HL-60/S4 treated with phorbol 12-myristate 13-acetate at 8.2 ng/mL for 4 days and 3 days (cell line): ENCODE data around the gene COA4.

Source experiments
- in situ Hi-C: fragments of 300-500 bp; cut with MboI; formaldehyde crosslinking; loops from 2 replicates; pipeline ENCODE4 v1.15.0; 2022; ENCODE audit warnings: low sequenced_read_pairs

The COA4 gene

GRCh38 chr11:73866586-73866996 is 10.1 kb downstream of the COA4 start:
- in situ Hi-C loops: no loop called here

DNA sequence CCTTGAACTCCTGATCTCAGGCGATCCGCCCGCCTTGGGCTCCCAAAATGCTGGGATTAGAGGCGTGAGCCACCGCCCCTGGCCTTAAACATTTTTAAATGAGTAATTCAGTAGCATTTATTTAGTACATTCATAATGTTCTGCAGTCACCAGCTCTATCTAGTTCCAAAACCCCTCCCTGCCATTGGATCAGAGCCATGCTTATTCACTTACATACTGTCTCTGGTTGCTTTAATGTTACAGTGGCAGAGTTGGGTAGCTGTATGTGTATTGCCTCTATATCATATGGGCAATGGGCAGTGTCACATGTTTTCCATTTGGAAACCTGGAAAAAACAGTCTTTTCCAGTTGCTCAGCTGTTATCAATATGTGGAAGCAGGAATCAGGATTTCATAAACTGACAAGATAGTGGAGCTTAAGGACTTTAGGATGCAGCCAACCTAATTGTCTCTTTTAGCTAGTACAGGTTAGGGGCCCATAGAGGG is 10.5 kb downstream of the COA4 start:
- in situ Hi-C loops: no loop called here

DNA sequence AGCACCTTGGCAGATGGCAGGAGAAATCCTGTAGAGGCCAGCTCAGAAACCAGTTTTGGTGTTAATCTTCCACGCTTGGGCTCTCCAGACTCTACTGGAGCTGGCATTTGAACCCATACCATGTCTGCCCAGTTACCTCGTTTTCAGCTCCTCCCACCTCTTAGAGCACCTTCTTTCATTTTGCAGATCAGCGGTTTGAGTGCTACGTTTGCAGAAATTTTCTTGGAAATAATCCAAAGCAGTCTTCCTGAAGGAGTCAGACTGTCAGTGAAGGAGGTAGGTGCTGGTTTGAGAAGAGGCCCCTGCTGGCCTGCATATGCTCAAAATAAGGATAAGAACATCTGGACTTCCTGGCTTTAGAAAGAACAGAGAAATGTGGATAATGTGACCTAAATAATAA is 13.7 kb downstream of the COA4 start:
- in situ Hi-C loops: no loop called here

DNA sequence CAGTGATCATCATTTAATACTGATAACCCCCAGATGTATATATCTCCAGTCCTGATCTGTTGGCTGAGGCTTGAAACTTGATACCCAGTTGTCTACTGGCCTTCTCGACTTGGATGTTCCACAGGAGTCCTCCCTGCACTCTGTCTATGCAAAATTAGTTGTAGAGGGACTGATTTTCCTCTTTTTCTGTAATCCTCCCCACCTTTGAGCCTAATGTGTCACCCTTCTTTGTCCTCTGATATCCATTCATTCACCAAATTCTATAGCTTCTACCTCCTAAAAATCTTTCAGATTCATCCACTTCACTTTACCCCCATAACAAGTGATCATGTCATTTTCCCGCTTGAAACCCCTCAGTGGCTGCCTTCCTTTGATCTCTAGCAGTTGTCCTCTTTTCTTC is 16.4 kb downstream of the COA4 start:
- in situ Hi-C loops: no loop called here

DNA sequence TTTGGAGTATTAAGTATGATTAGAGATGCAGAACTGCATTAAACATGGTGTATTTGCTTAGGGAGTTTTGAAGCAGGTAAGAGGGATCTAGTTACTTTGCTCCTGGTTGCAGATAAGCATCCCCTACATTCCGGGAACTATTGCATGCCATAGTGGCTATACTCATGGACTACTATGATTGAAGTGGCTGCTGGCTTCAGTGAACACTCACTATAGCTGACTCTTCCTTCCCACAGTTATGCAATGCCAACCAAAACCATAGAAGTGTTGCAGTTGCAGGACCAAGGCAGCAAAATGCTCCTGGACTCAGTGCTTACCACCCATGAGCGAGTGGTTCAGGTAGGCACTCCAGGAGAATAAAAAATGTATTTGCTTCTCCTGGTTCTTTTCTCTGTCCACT is 17.0 kb downstream of the COA4 start:
- in situ Hi-C loops: no loop called here

DNA sequence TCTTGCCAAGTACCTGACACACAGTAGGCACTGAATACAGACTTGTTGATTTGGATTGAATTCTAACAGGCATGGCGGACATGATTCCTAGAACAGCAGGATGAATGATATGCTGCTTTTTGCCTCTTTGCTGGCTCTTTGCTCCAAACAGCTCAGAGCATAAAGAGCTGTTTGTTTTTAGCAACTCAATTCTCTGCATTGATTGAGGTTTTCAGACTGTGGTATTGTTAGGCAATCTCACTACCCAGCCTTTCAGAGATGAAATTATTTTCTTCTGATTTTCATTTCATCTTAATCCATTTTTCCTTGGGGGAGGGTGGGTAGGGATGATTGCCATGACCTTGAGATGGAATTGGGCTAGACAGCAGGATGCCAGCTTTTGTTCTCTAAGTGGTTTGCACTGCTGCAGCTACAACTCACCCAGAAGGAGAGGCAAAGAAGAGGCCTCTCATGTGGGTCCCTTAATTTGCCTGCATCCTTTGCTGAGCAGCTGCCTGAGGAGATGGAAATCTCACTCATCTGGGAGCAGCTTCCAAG is 20.5 kb downstream of the COA4 start:
- in situ Hi-C loops: no loop called here

DNA sequence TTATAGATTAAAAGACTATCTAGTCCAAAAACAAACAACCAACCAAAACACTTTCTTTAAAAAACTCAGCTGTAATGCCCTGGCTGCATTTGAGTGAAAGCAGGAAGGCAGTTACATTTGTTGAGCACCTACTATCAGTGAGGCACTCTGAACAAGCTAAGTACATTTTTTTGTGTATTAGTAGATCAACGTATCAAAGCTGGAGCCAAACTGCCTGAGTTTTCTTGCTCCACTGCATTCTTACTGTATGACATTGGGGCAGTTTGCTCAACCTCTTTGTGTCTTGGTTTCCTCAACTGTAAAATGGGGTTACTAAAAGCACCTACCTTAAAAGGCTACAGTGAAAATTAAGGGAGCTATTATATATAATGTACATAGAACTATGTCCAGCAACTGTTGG is 22.0 kb downstream of the COA4 start:
- in situ Hi-C loops: no loop called here

GRCh38 chr11:73852049-73852448 is 24.6 kb downstream of the COA4 start:
- in situ Hi-C loops: no loop called here

GRCh38 chr11:73851046-73851764 is 25.4 kb downstream of the COA4 start:
- in situ Hi-C loops: no loop called here

- in situ Hi-C loops: no loop called here
Observed at GRCh38 chr11:73839123-73839457, 37.6 kb downstream of the COA4 start.

DNA sequence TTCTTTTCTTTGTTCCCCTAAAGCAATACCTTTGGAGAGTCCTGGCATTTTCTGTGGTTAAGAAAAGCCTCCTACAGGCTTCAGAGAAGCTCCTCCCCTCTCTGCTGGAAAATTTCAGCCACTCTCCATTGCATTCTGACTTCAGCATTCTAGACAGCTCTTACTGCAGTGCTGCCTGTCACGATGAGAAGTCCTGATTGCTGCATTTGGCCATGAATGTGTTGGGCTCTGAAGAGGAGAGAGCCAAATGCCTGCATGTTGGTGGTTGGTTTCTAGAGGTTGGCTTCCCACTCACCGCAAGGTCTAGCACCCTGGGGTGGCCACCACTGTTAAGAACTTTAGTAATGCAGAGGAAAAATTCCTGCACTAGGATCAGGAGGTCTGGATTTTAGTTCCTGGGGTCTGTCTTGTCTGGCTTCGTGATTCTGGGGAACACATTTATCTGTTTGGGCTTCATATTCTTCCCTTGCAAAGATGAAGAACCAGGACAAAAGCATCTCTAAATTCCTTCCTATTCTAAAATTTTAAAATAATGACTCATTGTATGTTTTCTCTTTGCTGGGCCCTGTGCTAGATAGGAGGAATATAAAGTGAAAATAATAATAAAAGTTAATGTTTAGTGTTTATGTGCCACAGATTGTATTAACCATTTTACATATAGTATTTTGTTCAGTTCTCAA is 38.1 kb downstream of the COA4 start:
- in situ Hi-C loops: no loop called here

GRCh38 chr11:73833067-73833466 is 43.6 kb downstream of the COA4 start:
- in situ Hi-C loops: no loop called here

GRCh38 chr11:73830261-73830660 is 46.4 kb downstream of the COA4 start:
- in situ Hi-C loops: no loop called here
